HEK293T (cell line): ENCODE results near the gene ANP32A.

Source experiments
- CTCF ChIA-PET: fragments of 350-600 bp; formaldehyde crosslinking; extraction: SDS; loops from one replicate; lab custom pipeline; 2021; ENCODE audit warnings: antibody characterized with exemption, inconsistent platforms; lab: Yijun Ruan, JAX
- POLR2A ChIA-PET: fragments of 350-600 bp; formaldehyde crosslinking; extraction: SDS; loops from one replicate; lab custom pipeline; 2020; ENCODE audit warnings: antibody characterized with exemption, inconsistent platforms; lab: Yijun Ruan, JAX
- DNase-seq: peaks from one replicate; pipeline ENCODE4 v3.0.0; 2012; ENCODE audit warnings: mixed read lengths; ENCODE audit errors: extremely low spot score
- ARNT ChIP-seq: fragments of 450-650 bp; IDR thresholded peaks from 2 replicates; pipeline ENCODE4 v1.6.1; 2017; ENCODE audit warnings: mild to moderate bottlenecking
- BHLHE40 ChIP-seq: fragments of 450-650 bp; IDR thresholded peaks from 2 replicates; pipeline ENCODE4 v1.6.1; 2016; ENCODE audit warnings: mild to moderate bottlenecking, moderate library complexity, borderline replicate concordance
- CTBP1 ChIP-seq: fragments of 450-650 bp; IDR thresholded peaks from 2 replicates; pipeline ENCODE4 v1.6.1; 2016; ENCODE audit warnings: borderline replicate concordance
- ELF4 ChIP-seq: fragments of 450-650 bp; IDR thresholded peaks from 2 replicates; pipeline ENCODE4 v1.6.1; 2017; ENCODE audit warnings: antibody characterized with exemption
- FOXA1 ChIP-seq: fragments of 450-650 bp; IDR thresholded peaks from 2 replicates; pipeline ENCODE4 v1.6.1; 2016; ENCODE audit warnings: mild to moderate bottlenecking
- FOXK2 ChIP-seq: fragments of 450-650 bp; IDR thresholded peaks from 2 replicates; pipeline ENCODE4 v1.6.1; 2016; ENCODE audit warnings: mild to moderate bottlenecking
- FOXM1 ChIP-seq: fragments of 450-650 bp; IDR thresholded peaks from 2 replicates; pipeline ENCODE4 v1.6.1; 2017; ENCODE audit warnings: mild to moderate bottlenecking, borderline replicate concordance
- HDGF ChIP-seq: fragments of 450-650 bp; IDR thresholded peaks from 2 replicates; pipeline ENCODE4 v1.6.1; 2017; ENCODE audit warnings: antibody characterized with exemption, borderline replicate concordance
- L3MBTL2 ChIP-seq: fragments of 450-650 bp; conservative IDR thresholded peaks from 2 replicates; pipeline ENCODE4 v1.6.1; 2016; ENCODE audit warnings: mild to moderate bottlenecking
- LEF1 ChIP-seq: fragments of 450-650 bp; IDR thresholded peaks from 2 replicates; pipeline ENCODE4 v1.6.1; 2017; ENCODE audit warnings: mild to moderate bottlenecking, borderline replicate concordance
- NFRKB ChIP-seq: fragments of 450-650 bp; IDR thresholded peaks from 2 replicates; pipeline ENCODE4 v1.6.1; 2016; ENCODE audit warnings: mild to moderate bottlenecking, moderate library complexity
- PKNOX1 ChIP-seq: fragments of 450-650 bp; IDR thresholded peaks from 2 replicates; pipeline ENCODE4 v1.6.1; 2016
- SP1 ChIP-seq: fragments of 450-650 bp; IDR thresholded peaks from 2 replicates; pipeline ENCODE4 v1.6.1; 2017
- SUZ12 ChIP-seq: fragments of 450-650 bp; IDR thresholded peaks from 2 replicates; pipeline ENCODE4 v1.6.1; 2016; ENCODE audit warnings: mild to moderate bottlenecking
- TARDBP ChIP-seq: fragments of 450-650 bp; IDR thresholded peaks from 2 replicates; pipeline ENCODE4 v1.6.1; 2016
- ZNF384 ChIP-seq: fragments of 450-650 bp; IDR thresholded peaks from 2 replicates; pipeline ENCODE4 v1.6.1; 2016

ANP32A gene

GRCh38 chr15:68812597-68813431 is 7.9 kb downstream of the ANP32A start:
- POLR2A ChIA-PET: interaction anchor here (0.9 to 1.2 kb wide), 2 partner anchors 19 to 79 kb away, joined by 3 read pairs; no protein-coding TSS in a partner anchor
- CTCF ChIA-PET: no interaction called here
- TF ChIP-seq FOXM1 (no peak), LEF1 (no peak), FOXA1 (no peak), L3MBTL2 (no peak), BHLHE40 (no peak), ELF4 (no peak), FOXK2 (no peak), PKNOX1 (no peak), SUZ12 (no peak), SP1 (no peak), ZNF384 (no peak), ARNT (no peak), HDGF (no peak), CTBP1 (no peak), TARDBP (no peak), NFRKB (no peak)
- DNase-seq: no peak

GRCh38 chr15:68812069-68812468 is 8.6 kb downstream of the ANP32A start:
- no peak for DNase-seq
- ChIA-PET CTCF (interaction anchor here (0.8 kb wide), 1 partner anchor 64 kb away, joined by 3 read pairs; no protein-coding TSS in a partner anchor), POLR2A (interaction anchor here (1.6 kb wide), 1 partner anchor 17 kb away, joined by 4 read pairs; no protein-coding TSS in a partner anchor)
- TF ChIP-seq L3MBTL2: no peak
- TF ChIP-seq CTBP1: no peak
- no peak for TF ChIP-seq NFRKB
- no peak for TF ChIP-seq HDGF
- TF ChIP-seq ZNF384: no peak
- TF ChIP-seq TARDBP: no peak
- TF ChIP-seq SP1: no peak
- no peak for TF ChIP-seq FOXK2
- TF ChIP-seq FOXM1: no peak
- no peak for TF ChIP-seq ELF4
- TF ChIP-seq BHLHE40: no peak
- no peak for TF ChIP-seq LEF1
- no peak for TF ChIP-seq PKNOX1
- TF ChIP-seq FOXA1: no peak
- no peak for TF ChIP-seq SUZ12

- no peak for DNase-seq
- TF ChIP-seq NFRKB (no peak), ZNF384 (no peak), FOXM1 (no peak), BHLHE40 (no peak), FOXA1 (no peak), TARDBP (no peak), LEF1 (no peak), ARNT (no peak), CTBP1 (no peak)
- POLR2A ChIA-PET: no interaction called here
- CTCF ChIA-PET: no interaction called here
Observed at GRCh38 chr15:68809517-68809916, 11.2 kb downstream of the ANP32A start.

GRCh38 chr15:68808770-68809169 is 11.9 kb downstream of the ANP32A start:
- ChIA-PET CTCF (no interaction called here), POLR2A (interaction anchor here (1.4 kb wide), 1 partner anchor 9 kb away, joined by 4 read pairs; no protein-coding TSS in a partner anchor)
- no peak for DNase-seq
- TF ChIP-seq NFRKB (no peak), CTBP1 (no peak), PKNOX1 (no peak), FOXA1 (no peak), ELF4 (no peak), ZNF384 (no peak), FOXM1 (no peak), TARDBP (no peak), L3MBTL2 (no peak), BHLHE40 (no peak), HDGF (no peak), ARNT (no peak), SP1 (no peak), FOXK2 (no peak), SUZ12 (no peak), LEF1 (no peak)

- ChIA-PET POLR2A (interaction anchor here (1.1 to 1.8 kb wide), 4 partner anchors 9 to 13 kb away, joined by 4 to 7 read pairs (median 5); no protein-coding TSS in a partner anchor), CTCF (interaction anchor here (0.6 kb wide), 1 partner anchor 25 kb away, joined by 3 read pairs; no protein-coding TSS in a partner anchor)
- DNase-seq: no peak
- no peak for TF ChIP-seq ZNF384
- no peak for TF ChIP-seq CTBP1
- no peak for TF ChIP-seq ARNT
- no peak for TF ChIP-seq FOXM1
- TF ChIP-seq L3MBTL2: no peak
- no peak for TF ChIP-seq SP1
- TF ChIP-seq LEF1: no peak
- TF ChIP-seq FOXA1: no peak
- no peak for TF ChIP-seq TARDBP
- TF ChIP-seq HDGF: no peak
Observed at GRCh38 chr15:68808091-68808490, 12.6 kb downstream of the ANP32A start.
